Body of pancreas (tissue), 4 donors: ENCODE data around the gene FAM13A. TPM values are rescaled to one million over a fixed set of nuclear protein-coding genes. Genes with fewer than 3 reads are reported as not detected.

ENCODE experiments used
- ATAC-seq: fragments of 150-250 bp; one replicate; pipeline ENCODE4 v1.9.1; 2016
- DNase-seq, 4 donors: peaks; one replicate each; pipeline ENCODE4 v3.0.0-alpha.2; 2019
- H3K27ac ChIP-seq, 4 donors: fragments of 200-600 bp; sonication (generic); 1 replicate in 3 of 4; 2 replicates in 1 of 4; pipeline versions ENCODE4 v1.5.1 to v1.6.1; 2016 to 2019; ENCODE audit warnings: mild to moderate bottlenecking in 1 of 4, mixed read lengths in 1 of 4, moderate library complexity in 1 of 4
- H3K27me3 ChIP-seq, 2 donors: fragments of 200-600 bp; sonication (generic); one replicate each; pipeline ENCODE4 v1.6.0; 2016; ENCODE audit warnings: mild to moderate bottlenecking in 1 of 2
- H3K36me3 ChIP-seq, 2 donors: fragments of 200-600 bp; sonication (generic); replicated peaks in 1 of 2; 2 replicates each; pipeline ENCODE4 v1.5.1; 2016; ENCODE audit warnings: low read depth in 2 of 2; ENCODE audit not compliant: insufficient read depth in 1 of 2
- H3K4me1 ChIP-seq: fragments of 200-600 bp; sonication (generic); one replicate; pipeline ENCODE4 v1.6.0; 2016
- H3K4me3 ChIP-seq, 2 donors: fragments of 200-600 bp; sonication (generic); 1 replicate in 1 of 2; 2 replicates in 1 of 2; pipeline ENCODE4 v1.5.1; 2016 to 2019
- H3K9me3 ChIP-seq, 3 donors: fragments of 200-600 bp; sonication (generic); 1 replicate in 2 of 3; 2 replicates in 1 of 3; pipeline ENCODE4 v1.5.1; 2016
- POLR2A ChIP-seq, 3 donors: fragments of 450-650 bp; IDR thresholded peaks; one replicate each; pipeline ENCODE4 v1.6.1; 2016; ENCODE audit warnings: antibody characterized with exemption in 3 of 3, mild to moderate bottlenecking in 2 of 3
- WGBS, 2 donors: methylation state at CpG; one replicate each; pipeline ENCODE4 v1.1.5; 2017; 5-methylcytosine and 5-hydroxymethylcytosine counted together
- intact Hi-C: fragments of 100-400 bp; cut with DNase I; formaldehyde crosslinking; loops from one replicate; pipeline ENCODE4 v1.15.1; 2023
- total RNA-seq, 2 donors: library from RNA; depleted of rRNA; stranded (reverse); fragments of >200 nt; gene quantifications; one replicate each; pipeline ENCODE4 v1.1.0, GENCODE V29; 2016
- TF ChIP-seq, protein P1 (sequence below), 7 experiments: fragments of 450-650 bp in 4 of 7; fragments of 200-600 bp in 3 of 7; sonication (generic) in 3 of 7; IDR thresholded peaks; one replicate each; pipeline ENCODE4 v1.5.1; 2016 to 2019; ENCODE audit warnings: antibody characterized with exemption in 7 of 7

The FAM13A gene
- total RNA-seq, 2 donors from 2014 or later, result 59.1 to 64.3 TPM

DNA sequence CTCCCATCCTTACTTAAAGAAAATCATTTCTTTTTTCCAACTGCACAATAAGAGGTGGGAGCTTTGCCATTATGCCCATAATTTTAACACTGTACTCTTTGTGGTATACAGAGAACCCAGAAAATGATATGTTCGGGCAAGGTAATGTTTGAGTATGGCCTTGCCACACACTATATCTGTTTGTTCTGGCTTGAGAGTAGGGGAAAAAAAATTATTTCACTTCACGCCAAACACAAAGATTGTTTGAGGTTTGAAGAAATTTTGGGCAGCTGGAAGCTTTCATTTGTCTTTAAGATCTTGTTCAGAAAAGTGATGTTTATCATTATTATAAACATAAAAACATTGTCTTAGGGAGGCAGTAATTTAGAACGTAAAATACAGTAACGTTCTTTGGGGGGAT lies 244.0 kb downstream of the FAM13A start:
- WGBS, 2 donors, result 42 to 46% methylated on average over 4 of the region's 4 CpGs
- Histone ChIP-seq H3K4me3 (no peak overlapping the region), H3K36me3 (no peaks in the 10 kb centered on the region), H3K4me1 (peaks cover 83% of the 10 kb centered on the region), H3K9me3 (no peaks in the 10 kb centered on the region), H3K27ac (peak overlapping the region in 1 of 4 donors; percentile 42), H3K27me3 (no peaks in the 10 kb centered on the region)
- TF ChIP-seq, protein P1, sequence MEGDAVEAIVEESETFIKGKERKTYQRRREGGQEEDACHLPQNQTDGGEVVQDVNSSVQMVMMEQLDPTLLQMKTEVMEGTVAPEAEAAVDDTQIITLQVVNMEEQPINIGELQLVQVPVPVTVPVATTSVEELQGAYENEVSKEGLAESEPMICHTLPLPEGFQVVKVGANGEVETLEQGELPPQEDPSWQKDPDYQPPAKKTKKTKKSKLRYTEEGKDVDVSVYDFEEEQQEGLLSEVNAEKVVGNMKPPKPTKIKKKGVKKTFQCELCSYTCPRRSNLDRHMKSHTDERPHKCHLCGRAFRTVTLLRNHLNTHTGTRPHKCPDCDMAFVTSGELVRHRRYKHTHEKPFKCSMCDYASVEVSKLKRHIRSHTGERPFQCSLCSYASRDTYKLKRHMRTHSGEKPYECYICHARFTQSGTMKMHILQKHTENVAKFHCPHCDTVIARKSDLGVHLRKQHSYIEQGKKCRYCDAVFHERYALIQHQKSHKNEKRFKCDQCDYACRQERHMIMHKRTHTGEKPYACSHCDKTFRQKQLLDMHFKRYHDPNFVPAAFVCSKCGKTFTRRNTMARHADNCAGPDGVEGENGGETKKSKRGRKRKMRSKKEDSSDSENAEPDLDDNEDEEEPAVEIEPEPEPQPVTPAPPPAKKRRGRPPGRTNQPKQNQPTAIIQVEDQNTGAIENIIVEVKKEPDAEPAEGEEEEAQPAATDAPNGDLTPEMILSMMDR (IDR thresholded peaks at IDR 0.05), result no peak
- TF ChIP-seq POLR2A (IDR thresholded peaks at IDR 0.05), result no peak
- ATAC-seq (no peak), DNase-seq (no peak)
- intact Hi-C loops, result no loop called here

DNA sequence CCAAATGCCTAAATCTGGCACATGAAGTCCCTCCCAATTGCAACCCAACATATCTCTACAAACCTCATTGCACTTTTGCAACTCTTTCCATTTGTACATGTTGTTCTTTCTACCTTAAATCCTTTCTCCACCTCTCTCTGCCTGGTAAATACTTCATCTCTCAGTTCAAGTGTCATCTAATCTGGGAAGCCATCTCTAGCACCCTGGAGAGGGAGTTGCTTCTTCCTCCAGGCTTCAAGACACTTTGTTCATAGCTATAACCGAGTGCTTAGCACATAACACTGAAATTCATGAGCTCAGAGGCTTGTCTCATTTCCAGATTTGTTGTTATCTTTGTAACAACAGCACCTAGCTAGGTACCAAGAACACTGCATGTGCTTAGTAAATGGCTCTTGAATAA lies 244.6 kb downstream of the FAM13A start:
- Histone ChIP-seq H3K4me1 (peaks cover 83% of the 10 kb centered on the region), H3K4me3 (no peak overlapping the region), H3K36me3 (no peaks in the 10 kb centered on the region), H3K27ac (peak overlapping the region in 3 of 4 donors; percentile 6 to 42 (median 32)), H3K27me3 (no peaks in the 10 kb centered on the region), H3K9me3 (no peaks in the 10 kb centered on the region)
- intact Hi-C loops, result no loop called here
- TF ChIP-seq, protein P1 (IDR thresholded peaks at IDR 0.05), result no peak
- 25 to 43% methylated on average over 1 of the region's 1 CpG for WGBS, 2 donors
- no peak for DNase-seq
- peak; percentile 21 for ATAC-seq

DNA sequence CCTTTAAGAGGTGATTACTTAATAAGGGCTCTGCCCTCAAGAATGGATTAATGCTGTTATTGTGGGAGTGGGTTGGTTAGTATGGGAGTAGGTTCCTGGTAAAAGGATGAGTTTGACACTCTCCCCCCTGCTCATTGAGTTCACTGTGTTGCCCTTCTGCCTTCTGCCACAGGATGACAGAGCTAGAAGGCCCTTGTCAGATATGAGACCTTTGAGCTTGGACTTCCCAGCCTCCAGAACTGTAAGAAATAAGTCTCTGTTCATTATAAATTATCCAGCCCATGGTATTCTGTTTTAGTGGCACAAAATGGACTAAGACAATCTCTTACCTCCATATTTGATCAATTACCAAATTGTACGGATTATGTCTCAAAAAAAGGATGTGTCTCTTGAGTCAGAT lies 245.1 kb downstream of the FAM13A start:
- DNase-seq (no peak), ATAC-seq (no peak)
- no peak overlapping the region for H3K4me3 ChIP-seq
- 97 to 100% methylated on average over 1 of the region's 1 CpG for WGBS, 2 donors
- peaks cover 85% of the 10 kb centered on the region for H3K4me1 ChIP-seq
- H3K27ac ChIP-seq, result peak overlapping the region in 3 of 4 donors; percentile 6 to 42 (median 32)
- no peaks in the 10 kb centered on the region for H3K36me3 ChIP-seq
- no peak for TF ChIP-seq POLR2A (IDR thresholded peaks at IDR 0.05)
- no peaks in the 10 kb centered on the region for H3K27me3 ChIP-seq
- intact Hi-C loops, result no loop called here
- H3K9me3 ChIP-seq, result no peaks in the 10 kb centered on the region

DNA sequence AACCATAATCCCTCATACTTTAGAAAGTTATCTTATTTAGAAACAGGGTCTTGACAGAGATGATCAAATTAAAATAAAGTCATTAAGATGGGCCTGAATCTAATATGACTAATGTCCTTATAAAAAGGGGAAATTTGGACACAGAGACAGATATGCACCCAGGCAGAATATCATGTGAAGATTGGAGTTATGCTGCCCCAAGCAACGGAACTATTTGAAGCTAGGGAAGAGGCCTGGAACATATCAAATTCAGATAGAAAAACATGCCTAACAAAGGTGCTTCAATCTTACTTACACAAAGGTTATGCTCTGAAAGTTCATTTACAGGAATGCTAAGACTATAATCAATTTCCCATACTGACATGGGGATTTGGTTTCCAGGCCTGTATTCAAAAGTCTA lies 246.7 kb downstream of the FAM13A start:
- Histone ChIP-seq H3K9me3 (no peaks in the 10 kb centered on the region), H3K27ac (peak overlapping the region in 1 of 4 donors; percentile 38), H3K27me3 (no peaks in the 10 kb centered on the region), H3K36me3 (no peaks in the 10 kb centered on the region), H3K4me1 (peaks cover 84% of the 10 kb centered on the region), H3K4me3 (no peak overlapping the region)
- TF ChIP-seq POLR2A (IDR thresholded peaks at IDR 0.05), result no peak
- TF ChIP-seq, protein P1 (IDR thresholded peaks at IDR 0.05), result no peak
- intact Hi-C loops, result no loop called here
- DNase-seq (no peak), ATAC-seq (no peak)
- 46 to 71% methylated on average over 1 of the region's 1 CpG for WGBS, 2 donors

DNA sequence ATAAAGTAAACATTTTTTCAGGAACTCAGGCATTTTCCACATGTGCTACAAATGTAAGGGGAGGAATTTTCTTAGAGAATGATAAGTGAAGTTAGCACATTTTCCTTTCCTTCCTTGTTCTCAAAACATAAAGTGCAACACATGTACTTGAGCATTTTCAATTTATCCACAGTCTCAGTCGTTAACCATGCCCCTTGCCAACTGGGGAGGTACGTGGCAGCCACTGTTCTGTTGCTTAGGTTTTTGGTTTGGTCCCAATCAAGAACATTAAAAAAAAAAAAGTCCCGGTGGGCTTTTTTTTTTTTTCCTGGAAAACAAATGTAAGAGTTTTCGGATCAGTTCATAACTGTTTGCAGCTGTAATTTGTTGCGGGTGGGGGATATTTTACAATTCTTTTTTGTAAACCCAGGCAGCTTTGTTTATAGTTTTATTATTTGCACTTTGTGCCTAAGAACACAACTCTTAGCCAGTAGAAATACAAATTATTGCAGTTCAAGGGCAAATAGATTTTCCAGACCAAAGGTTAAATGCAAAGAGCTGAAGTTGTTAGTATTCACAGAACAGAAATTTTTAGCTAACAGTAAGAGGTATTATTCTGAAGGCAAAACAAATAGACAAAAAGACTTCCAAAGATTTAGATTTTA lies 247.3 kb downstream of the FAM13A start:
- ATAC-seq, result no peak
- Histone ChIP-seq H3K27me3 (no peaks in the 10 kb centered on the region), H3K4me3 (no peak overlapping the region), H3K27ac (peak overlapping the region in 1 of 4 donors; percentile 38), H3K36me3 (no peaks in the 10 kb centered on the region), H3K4me1 (peaks cover 84% of the 10 kb centered on the region), H3K9me3 (no peaks in the 10 kb centered on the region)
- DNase-seq, result no peak
- TF ChIP-seq, protein P1 (IDR thresholded peaks at IDR 0.05), result no peak
- no peak for TF ChIP-seq POLR2A (IDR thresholded peaks at IDR 0.05)
- WGBS, 2 donors, result 35 to 38% methylated on average over 5 of the region's 5 CpGs
- intact Hi-C loops, result loop anchor here (10.0 kb wide), 1 partner anchor 55 kb away; no protein-coding TSS in a partner anchor
